HL-60 (cell line): ENCODE data around the gene FERMT2.

Source experiments
- DNase-seq, 2 experiments: peaks; one replicate each; pipeline ENCODE4 v3.0.0-alpha.2; 2010 to 2020; ENCODE audit warnings: low read depth in 1 of 2, low spot score in 1 of 2
- H3K27ac ChIP-seq: fragments of 250-450 bp; sonication (Bioruptor Pico); replicated peaks from 2 replicates; pipeline ENCODE4 v1.5.1; 2020; ENCODE audit warnings: mild to moderate bottlenecking, moderate library complexity
- H3K27me3 ChIP-seq: fragments of 250-450 bp; sonication (Bioruptor Pico); 2 replicates; pipeline ENCODE4 v1.5.1; 2021; ENCODE audit warnings: mild to moderate bottlenecking, moderate library complexity; ENCODE audit not compliant: insufficient read depth, poor library complexity, severe bottlenecking
- H3K4me3 ChIP-seq: replicated peaks from 2 replicates; pipeline ENCODE4 v1.5.1; 2011; ENCODE audit warnings: mild to moderate bottlenecking, control low read depth, low read length; ENCODE audit not compliant: insufficient read depth
- GABPA ChIP-seq: IDR thresholded peaks from 2 replicates; pipeline ENCODE4 v1.6.1; 2012; ENCODE audit warnings: low read depth
- POLR2AphosphoS5 ChIP-seq: IDR thresholded peaks from 2 replicates; pipeline ENCODE4 v1.6.1; 2012; ENCODE audit warnings: low read depth
- REST ChIP-seq: IDR thresholded peaks from 2 replicates; pipeline ENCODE4 v1.6.1; 2012; ENCODE audit warnings: low read depth; ENCODE audit not compliant: insufficient replicate concordance
- SPI1 ChIP-seq: IDR thresholded peaks from 2 replicates; pipeline ENCODE4 v1.6.1; 2012; ENCODE audit warnings: low read depth, mild to moderate bottlenecking, borderline replicate concordance
- TF ChIP-seq, protein P1 (sequence below): IDR thresholded peaks from one replicate; pipeline ENCODE4 v1.5.1; 2011; ENCODE audit warnings: low read length, control low read depth, inconsistent platforms; ENCODE audit not compliant: insufficient read depth

Gene FERMT2

GRCh38 chr14:52863334-52863700, 87.5 kb downstream of the FERMT2 start:
- no peak overlapping the region for H3K27ac ChIP-seq
- TF ChIP-seq, protein P1, sequence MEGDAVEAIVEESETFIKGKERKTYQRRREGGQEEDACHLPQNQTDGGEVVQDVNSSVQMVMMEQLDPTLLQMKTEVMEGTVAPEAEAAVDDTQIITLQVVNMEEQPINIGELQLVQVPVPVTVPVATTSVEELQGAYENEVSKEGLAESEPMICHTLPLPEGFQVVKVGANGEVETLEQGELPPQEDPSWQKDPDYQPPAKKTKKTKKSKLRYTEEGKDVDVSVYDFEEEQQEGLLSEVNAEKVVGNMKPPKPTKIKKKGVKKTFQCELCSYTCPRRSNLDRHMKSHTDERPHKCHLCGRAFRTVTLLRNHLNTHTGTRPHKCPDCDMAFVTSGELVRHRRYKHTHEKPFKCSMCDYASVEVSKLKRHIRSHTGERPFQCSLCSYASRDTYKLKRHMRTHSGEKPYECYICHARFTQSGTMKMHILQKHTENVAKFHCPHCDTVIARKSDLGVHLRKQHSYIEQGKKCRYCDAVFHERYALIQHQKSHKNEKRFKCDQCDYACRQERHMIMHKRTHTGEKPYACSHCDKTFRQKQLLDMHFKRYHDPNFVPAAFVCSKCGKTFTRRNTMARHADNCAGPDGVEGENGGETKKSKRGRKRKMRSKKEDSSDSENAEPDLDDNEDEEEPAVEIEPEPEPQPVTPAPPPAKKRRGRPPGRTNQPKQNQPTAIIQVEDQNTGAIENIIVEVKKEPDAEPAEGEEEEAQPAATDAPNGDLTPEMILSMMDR: no peak
- no peak for TF ChIP-seq REST
- no peaks in the 10 kb centered on the region for H3K27me3 ChIP-seq
- no peak overlapping the region for H3K4me3 ChIP-seq
- no peak for DNase-seq

GRCh38 chr14:52862632-52863333, 88.1 kb downstream of the FERMT2 start:
- no peak overlapping the region for H3K27ac ChIP-seq
- no peak for DNase-seq
- no peaks in the 10 kb centered on the region for H3K27me3 ChIP-seq
- H3K4me3 ChIP-seq: no peak overlapping the region
- TF ChIP-seq, protein P1: no peak
- no peak for TF ChIP-seq POLR2AphosphoS5
- TF ChIP-seq REST: no peak
- TF ChIP-seq SPI1: no peak
- TF ChIP-seq GABPA: no peak

GRCh38 chr14:52861403-52861802, 89.4 kb downstream of the FERMT2 start:
- Histone ChIP-seq H3K4me3 (no peak overlapping the region), H3K27me3 (no peaks in the 10 kb centered on the region), H3K27ac (no peak overlapping the region)
- TF ChIP-seq, protein P1: no peak
- TF ChIP-seq REST (no peak), SPI1 (no peak), POLR2AphosphoS5 (no peak), GABPA (no peak)
- no peak for DNase-seq
